GM19328 (cell line): ENCODE data around the gene AP4E1.
"Not testable (repeated sequence)": the region's sequence is repeated elsewhere in the genome, so short reads cannot be mapped to it uniquely, and the experiment has no call there.

Experiments used
- ATAC-seq: cut with Tn5 transposase; IDR thresholded peaks from one replicate; pipeline ENCODE4 v1.9.1; 2021; ENCODE audit warnings: mild to moderate bottlenecking, moderate library complexity; ENCODE audit not compliant: unreplicated experiment

Gene AP4E1

GRCh38 chr15:51011212-51011611 lies 102.7 kb downstream of the AP4E1 start:
- ATAC-seq: no peak

- no peak for ATAC-seq
Observed at GRCh38 chr15:51016615-51017014, 108.1 kb downstream of the AP4E1 start.

- no peak for ATAC-seq
Observed at GRCh38 chr15:51022206-51022605, 113.7 kb downstream of the AP4E1 start.

- no peak for ATAC-seq
Observed at GRCh38 chr15:51023499-51023898, 115.0 kb downstream of the AP4E1 start.

- ATAC-seq: no peak
Observed at GRCh38 chr15:51024735-51025453, 116.4 kb downstream of the AP4E1 start.

GRCh38 chr15:51025454-51025846 lies 117.0 kb downstream of the AP4E1 start:
- ATAC-seq: no peak

GRCh38 chr15:51030649-51031316 lies 122.3 kb downstream of the AP4E1 start:
- no peak for ATAC-seq

GRCh38 chr15:51037474-51037873 lies 129.0 kb downstream of the AP4E1 start:
- not testable (repeated sequence) for ATAC-seq

- no peak for ATAC-seq
Observed at GRCh38 chr15:51038162-51038973, 129.9 kb downstream of the AP4E1 start.

- no peak for ATAC-seq
Observed at GRCh38 chr15:51038974-51039319, 130.5 kb downstream of the AP4E1 start.

- no peak for ATAC-seq
Observed at GRCh38 chr15:51044037-51044727, 135.7 kb downstream of the AP4E1 start.

- ATAC-seq: no peak
Observed at GRCh38 chr15:51046016-51046415, 137.5 kb downstream of the AP4E1 start.

GRCh38 chr15:51046799-51047449 lies 138.4 kb downstream of the AP4E1 start:
- ATAC-seq: no peak

GRCh38 chr15:51048308-51048707 lies 139.8 kb downstream of the AP4E1 start:
- ATAC-seq: no peak

- ATAC-seq: no peak
Observed at GRCh38 chr15:51049081-51049480, 140.6 kb downstream of the AP4E1 start.

- ATAC-seq: no peak
Observed at GRCh38 chr15:51051776-51052175, 143.3 kb downstream of the AP4E1 start.

GRCh38 chr15:51053571-51053970 lies 145.1 kb downstream of the AP4E1 start:
- no peak for ATAC-seq

- ATAC-seq: no peak
Observed at GRCh38 chr15:51054535-51054934, 146.1 kb downstream of the AP4E1 start.
